IPS DF 19.7 (cell line): ENCODE measurements around the gene HOXA5.

Experiments used
- DNase-seq: peaks from one replicate; pipeline ENCODE4 v3.0.0-alpha.2; 2013; ENCODE audit warnings: low read depth, low spot score

HOXA5 gene

DNA sequence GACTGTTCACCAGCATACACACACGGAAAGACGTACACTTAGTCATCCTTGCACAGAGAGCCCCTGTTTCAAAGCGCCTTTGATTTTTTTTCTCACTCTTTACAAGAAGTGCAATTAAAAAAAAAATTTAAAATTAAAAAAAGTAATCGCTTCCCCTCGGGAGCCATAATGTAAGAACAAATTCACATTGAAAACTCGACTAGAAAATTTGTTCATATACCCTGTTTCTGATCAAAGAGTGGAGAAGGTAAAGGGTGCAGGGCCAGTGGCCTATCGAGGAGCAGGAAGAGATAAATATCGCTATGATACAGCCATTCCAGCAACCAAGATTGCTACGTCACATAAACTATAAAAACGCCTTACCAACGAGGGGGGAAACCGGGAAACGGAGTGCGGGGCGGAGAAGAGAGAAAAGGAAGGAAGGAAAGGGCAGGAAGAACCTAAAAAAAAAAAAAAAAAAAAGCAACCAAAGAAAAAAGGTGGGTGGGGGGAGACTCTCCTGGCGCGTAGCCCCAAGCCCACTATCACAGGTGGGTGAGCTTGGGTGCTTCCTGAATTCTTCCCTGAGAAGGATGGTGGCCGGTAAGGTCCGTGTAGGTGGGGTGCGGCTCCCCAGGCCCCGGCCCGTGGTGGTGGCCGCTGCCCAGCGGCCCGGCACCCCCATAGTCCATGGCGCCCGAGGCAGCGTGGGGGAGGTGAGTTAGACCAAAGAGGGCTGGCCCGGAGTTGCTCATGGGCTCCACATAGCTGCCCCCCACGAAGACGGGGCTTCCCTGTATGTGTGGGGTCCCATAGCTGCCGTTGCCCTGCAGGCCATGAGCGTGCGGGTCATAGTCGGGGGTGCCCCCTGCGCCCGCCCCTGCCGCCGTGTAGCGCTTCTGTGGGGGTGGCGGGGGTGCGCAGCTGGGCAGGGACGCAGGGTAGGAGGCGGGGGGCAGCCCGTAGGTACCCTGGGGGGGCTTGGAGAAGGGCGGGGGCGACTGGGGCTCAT is 35.8 kb downstream of the HOXA5 start:
- DNase-seq: no peak

DNA sequence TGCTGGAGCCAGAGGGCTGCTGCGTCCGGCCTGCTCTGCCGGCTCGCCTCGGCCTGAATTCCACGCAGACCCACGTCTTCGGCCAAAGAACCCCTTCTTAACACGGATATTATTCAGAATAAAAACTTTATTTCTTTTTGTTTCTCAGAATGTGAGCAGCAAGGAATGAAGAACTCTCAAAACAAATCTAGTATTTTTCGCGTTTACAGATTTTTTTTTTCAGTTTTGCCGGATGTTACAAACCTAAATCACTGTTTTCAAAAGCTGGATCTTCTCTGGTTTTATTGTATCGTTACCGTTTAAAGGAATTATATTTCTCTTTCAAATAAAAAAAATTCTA is 36.6 kb downstream of the HOXA5 start:
- DNase-seq: no peak

DNA sequence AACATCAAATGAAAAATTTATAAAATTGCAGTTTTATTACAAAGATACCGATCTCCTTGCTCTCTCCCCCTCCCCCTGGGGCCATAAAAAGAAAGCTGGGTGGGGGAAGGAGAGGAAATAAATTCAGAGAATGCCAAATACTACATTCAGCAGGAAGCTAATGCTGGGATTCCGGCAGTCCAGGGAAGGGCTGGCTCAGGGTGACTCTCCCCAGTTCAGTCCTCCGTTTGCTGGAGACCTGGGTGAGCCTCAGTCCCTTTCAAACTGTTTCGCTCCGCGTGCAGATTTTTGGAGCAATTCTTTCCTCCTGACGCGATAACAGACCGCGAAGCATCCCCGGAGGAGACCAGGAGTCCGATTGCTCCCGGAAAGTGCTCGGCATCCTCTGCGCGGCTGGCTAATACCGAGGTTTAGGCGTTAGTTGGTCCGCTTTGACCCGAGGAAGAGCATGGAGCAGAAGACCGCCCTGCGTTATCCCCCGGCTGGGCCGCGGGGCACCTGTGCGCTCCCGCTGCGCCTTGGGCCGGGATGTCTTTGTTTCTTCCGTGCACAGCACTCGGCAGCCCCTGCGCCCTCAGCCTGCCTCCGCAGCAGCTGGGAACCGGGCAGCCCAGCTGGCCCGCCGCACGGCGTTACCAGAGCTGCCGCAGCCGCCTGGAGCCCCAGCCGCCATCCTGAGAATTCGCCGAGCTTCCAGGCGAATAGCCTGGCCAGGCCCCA is 37.1 kb downstream of the HOXA5 start:
- no peak for DNase-seq

GRCh38 chr7:27105301-27106031 is 38.0 kb downstream of the HOXA5 start:
- no peak for DNase-seq

- no peak for DNase-seq
Observed at GRCh38 chr7:27104341-27105058, 39.0 kb downstream of the HOXA5 start.

DNA sequence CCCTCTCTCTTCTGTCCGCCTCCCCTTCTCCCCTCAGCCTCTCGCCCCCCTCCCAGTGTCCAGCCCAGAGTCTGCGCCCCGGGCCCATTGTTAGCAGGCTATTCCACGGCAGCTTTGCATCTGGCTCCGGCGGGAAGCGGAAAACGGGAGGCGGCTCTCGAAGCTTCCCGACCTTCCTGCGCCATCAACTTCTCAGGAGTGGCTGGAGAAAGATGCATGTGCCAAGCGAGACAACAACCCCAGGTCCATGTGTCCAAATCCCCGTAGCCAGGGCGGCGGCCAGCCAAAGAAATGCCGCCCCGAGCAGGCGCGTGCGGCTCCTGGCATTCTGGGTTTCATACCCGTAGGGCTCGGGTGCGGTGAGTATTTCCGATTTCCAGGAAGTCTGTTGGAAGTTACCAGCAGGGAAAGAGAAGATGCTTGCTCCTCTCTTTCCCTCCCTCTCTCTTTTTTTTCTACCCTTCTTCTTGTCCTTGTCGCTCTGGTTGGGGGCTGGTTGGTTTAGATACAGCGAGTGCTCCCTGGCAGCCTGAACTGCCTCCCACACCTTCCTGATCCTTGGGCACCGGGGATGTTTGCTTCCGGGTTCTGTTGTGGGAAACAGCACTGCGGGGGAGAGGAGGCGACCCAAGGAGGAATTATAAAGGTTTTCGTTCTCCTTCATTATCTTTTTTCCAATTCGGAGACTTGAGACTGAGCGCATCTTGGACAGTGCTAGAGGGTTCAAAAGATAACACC is 39.8 kb downstream of the HOXA5 start:
- no peak for DNase-seq

DNA sequence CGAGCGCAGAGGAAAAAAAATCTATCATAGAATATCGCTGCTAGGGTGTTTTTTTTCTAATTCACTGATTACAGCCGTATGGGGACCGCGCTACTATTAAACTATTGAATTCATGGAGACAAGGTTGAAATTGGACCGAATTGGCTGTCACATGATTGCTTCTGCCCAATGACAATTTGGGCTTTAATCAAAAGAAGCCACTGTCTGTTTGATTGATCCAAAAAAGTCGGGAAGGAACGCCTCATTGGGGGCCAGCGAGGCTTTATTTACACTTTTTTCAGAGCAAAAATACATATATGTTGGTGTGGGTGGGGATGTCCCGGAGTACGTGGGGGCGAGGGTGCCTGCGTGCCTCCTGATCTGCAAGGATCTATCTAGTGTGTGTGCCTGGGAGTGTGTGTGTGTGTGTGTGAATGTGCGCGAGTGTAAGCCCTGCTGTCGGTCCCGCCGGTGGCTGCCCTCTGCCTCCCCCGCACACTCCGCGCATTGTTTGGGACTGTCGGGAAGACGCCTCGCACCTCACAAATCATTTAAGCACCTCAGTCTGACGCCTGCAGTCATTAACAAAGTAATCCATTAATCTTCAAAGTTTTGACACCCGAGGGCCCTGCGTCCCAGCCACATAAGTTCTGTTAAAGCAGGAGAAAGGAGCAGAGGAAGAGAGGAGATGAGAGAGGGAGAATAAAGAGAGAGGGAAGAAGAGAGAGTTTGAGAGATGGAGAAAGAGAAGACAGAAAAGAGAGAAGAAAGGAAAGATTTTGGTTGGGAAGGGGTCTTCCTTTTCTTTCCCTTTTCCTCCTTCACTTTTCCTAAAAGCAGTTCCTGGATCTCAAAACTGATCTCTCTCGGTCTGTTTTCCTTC is 40.7 kb downstream of the HOXA5 start, which contains the start of gene HOXA2:
Gene HOXA2, minus strand, starts transcription at position 103 of the 862 bp plus-strand sequence. CDS start 183 bp downstream, outside the sequence.
- DNase-seq: no peak

DNA sequence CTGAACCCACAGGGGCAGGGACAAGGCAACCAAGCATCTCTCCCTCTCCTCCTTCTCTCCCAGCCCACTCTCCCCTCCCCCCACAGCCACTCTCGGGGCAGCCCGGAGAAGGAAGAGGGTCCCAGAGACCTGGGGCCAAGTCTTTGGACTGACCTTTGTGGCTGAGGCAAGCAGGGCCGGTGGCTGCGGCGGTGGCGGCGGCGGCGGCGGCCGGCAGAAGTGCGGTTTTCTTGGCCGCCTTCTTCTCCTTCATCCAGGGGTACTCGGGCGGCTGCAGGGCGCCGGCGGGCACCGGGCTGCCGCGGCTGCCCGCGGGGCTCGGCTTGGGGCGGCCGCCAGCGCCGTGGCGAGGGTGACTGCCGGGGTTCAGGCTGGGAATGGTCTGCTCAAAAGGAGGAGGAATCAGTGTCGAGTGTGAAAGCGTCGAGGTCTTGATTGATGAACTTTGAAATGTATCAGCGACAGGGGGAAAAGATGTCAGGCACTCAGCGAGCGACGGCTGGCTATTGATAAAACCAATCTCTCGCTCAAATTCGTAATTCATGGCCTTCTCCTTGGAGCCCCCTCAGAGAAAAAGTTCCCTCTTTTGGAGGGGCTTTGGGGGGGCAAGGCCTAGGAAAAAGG is 41.4 kb downstream of the HOXA5 start:
- DNase-seq: no peak

DNA sequence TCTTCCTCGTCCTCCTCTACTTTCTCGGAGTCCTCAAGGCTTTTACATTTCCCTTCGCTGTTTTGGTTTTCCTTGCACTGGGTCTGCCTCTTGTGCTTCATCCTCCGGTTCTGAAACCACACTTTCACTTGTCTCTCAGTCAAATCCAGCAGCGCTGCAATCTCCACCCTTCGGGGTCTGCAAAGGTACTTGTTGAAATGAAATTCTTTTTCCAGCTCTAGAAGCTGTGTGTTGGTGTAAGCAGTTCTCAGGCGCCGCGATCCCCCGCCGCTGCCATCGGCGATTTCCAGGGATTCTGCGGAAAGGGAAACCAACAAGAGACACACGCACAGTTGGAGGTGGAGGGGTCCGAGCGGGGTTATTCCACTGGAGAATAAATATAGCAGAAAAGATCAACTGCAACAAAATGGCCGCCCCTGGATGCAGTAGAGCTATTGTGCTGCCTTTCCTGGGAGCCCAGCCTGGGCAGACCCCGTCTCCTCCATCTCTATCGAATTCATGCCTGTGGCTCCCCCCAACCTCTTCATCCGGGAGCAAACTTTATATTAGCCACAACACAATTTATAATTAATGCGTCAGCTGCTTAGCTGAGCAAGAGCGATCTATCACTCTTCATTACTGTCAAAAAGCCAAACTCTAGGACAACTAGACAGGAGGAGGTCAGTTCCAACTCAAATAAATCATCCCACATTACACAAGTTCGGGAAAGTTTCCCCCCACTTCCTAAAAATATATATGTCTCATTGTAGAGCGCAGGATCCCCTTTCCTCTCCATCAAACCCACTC is 42.1 kb downstream of the HOXA5 start:
- no peak for DNase-seq

DNA sequence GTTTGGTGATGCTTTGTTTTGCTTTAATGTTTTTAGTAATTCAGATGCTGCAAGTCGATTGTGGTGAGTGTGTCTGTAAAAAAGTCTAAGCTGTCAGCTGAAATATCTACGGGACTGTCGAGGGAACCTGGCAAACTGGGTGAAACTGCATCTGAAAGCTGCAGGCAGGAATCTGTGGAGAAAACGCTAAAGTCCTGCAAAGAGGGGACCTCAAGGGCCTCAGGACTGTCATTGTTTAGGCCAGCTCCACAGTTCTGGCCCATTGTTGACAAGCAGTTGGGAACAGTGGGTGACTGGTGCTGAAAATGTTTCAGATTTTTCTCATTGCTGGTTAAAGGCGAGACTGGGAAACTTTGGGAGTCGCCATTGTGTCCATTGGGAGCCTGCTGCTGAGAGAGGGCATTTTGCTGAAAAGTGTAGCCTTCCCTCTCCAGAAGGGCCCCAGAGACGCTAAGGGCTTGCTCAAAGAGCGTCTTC is 42.7 kb downstream of the HOXA5 start:
- DNase-seq: no peak

DNA sequence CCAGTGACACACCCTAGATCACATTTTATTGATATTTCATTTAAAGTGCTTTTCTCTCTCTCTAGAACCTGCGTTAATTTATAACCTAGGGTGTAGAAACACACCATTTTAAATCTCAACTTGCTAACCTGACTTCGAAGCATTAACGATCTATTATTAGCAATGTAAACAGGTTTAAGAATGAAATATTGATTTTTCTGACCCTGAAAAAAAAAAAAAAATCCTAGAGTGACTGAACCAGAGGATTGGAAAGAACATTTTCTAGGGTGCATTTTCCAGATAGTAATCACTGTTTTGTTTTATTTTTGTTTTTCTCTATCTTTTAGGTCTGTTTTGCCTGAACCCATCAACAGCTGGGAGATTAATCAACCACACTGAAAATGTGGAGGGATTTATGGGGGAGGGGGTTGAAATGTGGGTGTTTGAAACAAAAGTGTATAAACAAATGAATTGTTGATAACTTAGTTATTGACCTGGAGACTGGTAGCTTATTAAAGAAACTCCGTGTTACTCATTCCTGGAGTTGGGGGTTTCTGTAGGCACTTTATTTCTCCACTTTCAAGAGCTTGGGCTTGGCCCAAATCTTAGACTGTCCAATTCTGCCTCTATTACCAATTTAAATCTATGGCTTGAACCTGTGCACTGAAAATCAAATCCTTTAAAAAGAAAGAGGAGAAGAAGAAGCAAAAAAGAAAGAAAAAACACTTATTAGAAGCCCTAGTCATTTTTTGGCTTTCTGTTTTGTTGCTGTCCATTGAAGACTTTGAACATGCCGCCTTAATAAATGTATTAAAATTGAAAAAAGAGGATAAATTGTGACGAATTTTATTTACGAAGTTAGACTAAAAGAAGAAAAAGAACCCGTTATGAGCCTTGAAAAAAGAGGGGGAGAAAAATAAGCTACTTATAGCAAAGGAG is 43.8 kb downstream of the HOXA5 start:
- DNase-seq: no peak

GRCh38 chr7:27098578-27099451 is 44.7 kb downstream of the HOXA5 start:
- DNase-seq: no peak

GRCh38 chr7:27097686-27098577 is 45.5 kb downstream of the HOXA5 start:
- DNase-seq: no peak

DNA sequence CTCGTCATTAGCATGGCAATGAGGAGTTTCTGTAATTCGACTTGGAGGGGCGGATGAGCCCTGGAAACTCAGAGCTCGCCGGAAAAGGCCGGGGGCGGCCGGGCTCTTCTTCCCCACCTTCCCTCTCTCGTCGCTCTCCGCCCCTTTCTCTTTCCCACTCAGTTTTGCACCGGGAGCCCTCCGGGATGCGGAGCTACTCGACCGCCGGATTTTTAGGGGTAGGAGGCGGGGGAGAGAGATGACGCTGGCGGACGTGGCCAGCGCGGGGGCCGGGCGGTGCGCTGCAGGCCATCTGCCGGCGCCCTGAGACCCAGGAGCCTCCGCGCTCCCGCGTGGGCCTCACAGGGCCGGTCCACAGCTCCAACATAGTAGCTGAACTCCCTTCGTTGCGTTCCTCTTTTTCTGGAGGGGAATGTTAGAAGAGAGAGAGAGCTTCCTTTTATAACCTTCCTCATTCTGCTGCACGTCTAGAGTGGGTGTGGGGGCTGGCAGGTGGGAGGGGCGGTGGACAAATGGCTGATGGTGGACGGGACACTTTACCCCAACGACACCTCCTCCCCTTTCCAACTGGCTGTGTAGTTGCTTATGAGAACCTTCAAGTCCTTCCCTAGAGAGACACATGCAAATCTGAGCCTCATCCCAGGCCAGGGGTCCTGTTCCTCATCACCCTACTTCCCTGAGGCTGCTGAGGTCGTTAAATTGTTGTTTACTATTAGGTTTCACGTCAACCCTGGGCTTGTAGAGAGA is 46.5 kb downstream of the HOXA5 start:
- DNase-seq: no peak
